IMR-90 (cell line): Measurements from ENCODE around the gene FITM2. TPM values are rescaled to one million over a fixed set of nuclear protein-coding genes. Genes with fewer than 3 reads are reported as not detected.

Experiments used
- ATAC-seq: fragments of 200-7000 bp; cut with Tn5 transposase; 2 replicates; pipeline ENCODE4 v1.9.1; 2020; ENCODE audit warnings: low read depth, mild to moderate bottlenecking, moderate library complexity
- BruUV-seq: library from RNA; stranded (reverse); fragments of 400-500 nt; replicated peaks from 2 replicates; lab custom pipeline; 2021; lab: Mats Ljungman, UMichigan
- CTCF ChIA-PET: fragments of 300-600 bp; formaldehyde crosslinking; extraction: SDS; loops from one replicate; lab custom pipeline; 2021; ENCODE audit warnings: antibody characterized with exemption; lab: Yijun Ruan, JAX
- POLR2A ChIA-PET: fragments of 300-600 bp; sonication (Branson Sonifier 250); formaldehyde crosslinking; loops from one replicate; lab custom pipeline; 2022; ENCODE audit warnings: antibody characterized with exemption; ENCODE audit not compliant: unreplicated experiment; lab: Charles Lee
- DNase-seq: peaks from one replicate; pipeline ENCODE4 v3.0.0; 2013
- H2AFZ ChIP-seq: replicated peaks from 2 replicates; pipeline ENCODE3; 2013; ENCODE audit warnings: low read length, mild to moderate bottlenecking; ENCODE audit not compliant: poor library complexity
- H2AK5ac ChIP-seq: 2 replicates; pipeline ENCODE4 v1.6.1; 2013; ENCODE audit warnings: low read depth, low read length, inconsistent platforms
- H2AK9ac ChIP-seq: replicated peaks from 2 replicates; pipeline ENCODE3; 2013; ENCODE audit warnings: mild to moderate bottlenecking, low read depth, low read length, moderate library complexity; ENCODE audit not compliant: poor library complexity
- H2BK120ac ChIP-seq: 2 replicates; pipeline ENCODE4 v1.6.1; 2013; ENCODE audit warnings: low read depth, low read length, inconsistent platforms
- H2BK15ac ChIP-seq: 3 replicates; pipeline ENCODE4 v1.6.1; 2013; ENCODE audit warnings: low read depth, low read length, inconsistent platforms
- H2BK20ac ChIP-seq: 2 replicates; pipeline ENCODE4 v1.6.1; 2013; ENCODE audit warnings: low read depth, mild to moderate bottlenecking, inconsistent platforms, low read length, moderate library complexity
- H2BK5ac ChIP-seq: 2 replicates; pipeline ENCODE4 v1.6.1; 2013; ENCODE audit warnings: mild to moderate bottlenecking, low read depth, low read length, inconsistent platforms; ENCODE audit not compliant: poor library complexity, severe bottlenecking
- H3K14ac ChIP-seq: replicated peaks from 2 replicates; pipeline ENCODE4 v1.6.1; 2013; ENCODE audit warnings: low read depth, low read length, inconsistent platforms
- H3K18ac ChIP-seq: 2 replicates; pipeline ENCODE4 v1.6.1; 2013; ENCODE audit warnings: low read depth, low read length, control low read depth
- H3K23ac ChIP-seq: 2 replicates; pipeline ENCODE4 v1.6.1; 2013; ENCODE audit warnings: low read depth, low read length, inconsistent platforms
- H3K27ac ChIP-seq: 2 replicates; pipeline ENCODE4 v1.5.1; 2013; ENCODE audit warnings: mild to moderate bottlenecking, control low read depth, low read length; ENCODE audit not compliant: insufficient read depth
- H3K27me3 ChIP-seq: 2 replicates; pipeline ENCODE4 v1.6.1; 2013; ENCODE audit warnings: low read length; ENCODE audit not compliant: control insufficient read depth, insufficient read depth
- H3K36me3 ChIP-seq: 2 replicates; pipeline ENCODE4 v1.6.1; 2013; ENCODE audit warnings: low read length, mixed read lengths; ENCODE audit not compliant: control insufficient read depth, insufficient read depth
- H3K4ac ChIP-seq: 2 replicates; pipeline ENCODE4 v1.6.1; 2013; ENCODE audit warnings: low read depth, low read length, inconsistent platforms
- H3K4me1 ChIP-seq: 2 replicates; pipeline ENCODE4 v1.6.1; 2013; ENCODE audit warnings: low read length, mixed read lengths; ENCODE audit not compliant: control insufficient read depth, insufficient read depth
- H3K4me2 ChIP-seq: 2 replicates; pipeline ENCODE4 v1.6.1; 2013; ENCODE audit warnings: low read depth, mild to moderate bottlenecking, control low read depth, low read length, moderate library complexity
- H3K4me3 ChIP-seq: 2 replicates; pipeline ENCODE4 v1.5.1; 2013; ENCODE audit warnings: low read depth, mild to moderate bottlenecking, control low read depth, low read length, moderate library complexity; ENCODE audit not compliant: insufficient read depth
- H3K56ac ChIP-seq: 2 replicates; pipeline ENCODE4 v1.6.1; 2013; ENCODE audit warnings: low read length, inconsistent platforms; ENCODE audit not compliant: insufficient read depth; ENCODE audit errors: extremely low read depth
- H3K79me1 ChIP-seq, 2 experiments: 2 replicates each; pipeline ENCODE4 v1.6.1; 2013; ENCODE audit warnings: low read length in 2 of 2, inconsistent platforms in 1 of 2, low read depth in 1 of 2
- H3K9ac ChIP-seq: 2 replicates; pipeline ENCODE4 v1.6.1; 2013; ENCODE audit warnings: low read depth, low read length, control low read depth
- H3K9me1 ChIP-seq: 2 replicates; pipeline ENCODE4 v1.6.1; 2013; ENCODE audit warnings: low read length, inconsistent platforms; ENCODE audit not compliant: insufficient read depth
- H3K9me3 ChIP-seq: 2 replicates; pipeline ENCODE4 v1.6.1; 2013; ENCODE audit warnings: low read length; ENCODE audit not compliant: control insufficient read depth, insufficient read depth
- H4K20me1 ChIP-seq: 2 replicates; pipeline ENCODE4 v1.6.1; 2013; ENCODE audit warnings: low read length, inconsistent platforms; ENCODE audit not compliant: insufficient read depth
- H4K5ac ChIP-seq: 2 replicates; pipeline ENCODE4 v1.6.1; 2013; ENCODE audit warnings: mild to moderate bottlenecking, low read depth, low read length, control low read depth
- H4K8ac ChIP-seq, 2 experiments: 2 replicates each; pipeline ENCODE4 v1.6.1; 2013; ENCODE audit warnings: low read depth in 2 of 2, low read length in 2 of 2, control low read depth in 1 of 2, inconsistent platforms in 1 of 2
- H4K91ac ChIP-seq: 2 replicates; pipeline ENCODE4 v1.6.1; 2013; ENCODE audit warnings: low read depth, low read length, inconsistent platforms; ENCODE audit not compliant: insufficient read depth
- CHD1 ChIP-seq: IDR thresholded peaks from 2 replicates; pipeline ENCODE4 v1.6.1; 2012; ENCODE audit warnings: low read depth, low read length, improper control_type of control experiment
- FOS ChIP-seq: fragments of 150-350 bp; IDR thresholded peaks from 2 replicates; pipeline ENCODE4 v1.6.1; 2016; ENCODE audit warnings: low read depth, low read length
- POLR2A ChIP-seq: IDR thresholded peaks from 2 replicates; pipeline ENCODE4 v1.6.1; 2012; ENCODE audit warnings: mild to moderate bottlenecking, low read depth, low read length
- SMC3 ChIP-seq: fragments of 150-350 bp; IDR thresholded peaks from 2 replicates; pipeline ENCODE4 v1.6.1; 2016; ENCODE audit warnings: low read depth, mild to moderate bottlenecking, antibody characterized with exemption, low read length, moderate library complexity
- USF2 ChIP-seq: fragments of 150-350 bp; IDR thresholded peaks from 2 replicates; pipeline ENCODE4 v1.6.1; 2017; ENCODE audit warnings: mild to moderate bottlenecking, antibody characterized with exemption, low read length, low read depth
- WGBS, 2 experiments: methylation state at CpG; one replicate each; pipeline versions ENCODE4 v1.1.5 to v1.1.7; 2013; ENCODE audit warnings: missing lambda C conversion rate in 2 of 2; ENCODE audit not compliant: insufficient read length in 1 of 2; ENCODE audit errors: extremely low coverage in 2 of 2; 5-methylcytosine and 5-hydroxymethylcytosine counted together
- dilution Hi-C: fragments of 300-500 bp; cut with HindIII; formaldehyde crosslinking; loops from one replicate; pipeline ENCODE4 v1.14.3; 2018; ENCODE audit warnings: low sequenced_read_pairs; ENCODE audit not compliant: unreplicated experiment
- in situ Hi-C: fragments of 300-500 bp; cut with MboI; formaldehyde crosslinking; loops from 3 replicates; pipeline ENCODE4 v1.14.3; 2019; ENCODE audit warnings: low sequenced_read_pairs, inconsistent platforms, mixed read lengths
- intact Hi-C: fragments of 100-400 bp; cut with micrococcal nuclease; formaldehyde crosslinking; loops from 2 replicates; pipeline ENCODE4 v1.10.0; 2022
- polyA plus RNA-seq, 3 experiments: library from polyadenylated mRNA; depleted of rRNA; stranded (reverse); fragments of >200 nt; gene quantifications; 2 replicates each; pipeline ENCODE4 v1.2.3, GENCODE V29; 2012; ENCODE audit warnings: low replicate concordance in 1 of 3
- total RNA-seq: library from RNA; depleted of rRNA; stranded (reverse); fragments of >200 nt; gene quantifications from 2 replicates; pipeline ENCODE4 v1.2.3, GENCODE V29; 2012

Gene FITM2
- total and polyA plus RNA-seq, 2 of the 4 experiments (the other 2 are of a cell fraction) = 3.4 to 6.5 TPM

DNA sequence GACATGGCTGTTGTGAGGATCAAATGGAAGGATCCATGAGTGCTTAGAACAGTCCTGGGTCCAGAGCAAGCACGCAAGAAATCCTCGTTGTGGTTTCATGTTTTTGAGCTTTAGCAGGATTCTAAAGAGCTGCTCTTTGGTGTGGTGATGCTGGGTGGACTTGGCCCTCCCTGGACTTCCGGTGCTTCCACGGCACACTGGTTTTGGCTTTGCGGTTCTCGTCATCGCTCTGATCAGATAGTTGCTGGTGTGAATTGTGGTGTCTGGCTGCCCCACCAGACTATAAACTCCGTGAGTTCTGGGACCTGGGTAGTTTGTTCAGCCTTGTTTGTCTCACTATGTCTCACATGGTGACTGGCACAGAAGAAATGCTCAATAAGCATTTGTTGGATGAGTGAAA is 47.8 kb upstream of the FITM2 start:
- Histone ChIP-seq H3K4me1 (no peaks in the 10 kb centered on the region), H2BK5ac (no peak overlapping the region), H4K20me1 (no peaks in the 10 kb centered on the region), H3K18ac (no peak overlapping the region), H3K4me2 (no peak overlapping the region), H3K9ac (no peak overlapping the region), H3K4ac (no peak overlapping the region), H3K36me3 (no peaks in the 10 kb centered on the region), H2BK15ac (no peak overlapping the region), H4K8ac (no peak overlapping the region), H3K4me3 (no peak overlapping the region), H4K91ac (no peak overlapping the region), H2BK20ac (no peak overlapping the region), H3K14ac (no peak overlapping the region), H2AK5ac (no peak overlapping the region), H4K5ac (no peak overlapping the region), H3K9me3 (no peaks in the 10 kb centered on the region), H3K56ac (no peak overlapping the region), H3K9me1 (no peaks in the 10 kb centered on the region), H2AK9ac (no peak overlapping the region), H3K27me3 (peaks cover 28% of the 10 kb centered on the region), H3K23ac (no peak overlapping the region), H3K79me1 (no peaks in the 10 kb centered on the region), H2AFZ (no peak overlapping the region), H2BK120ac (no peak overlapping the region), H3K27ac (no peak overlapping the region)
- TF ChIP-seq POLR2A (no peak), FOS (no peak), SMC3 (no peak), CHD1 (no peak), USF2 (no peak)
- no peak for DNase-seq
- BruUV-seq = no TSS peak
- in situ Hi-C loops (no loop called here), dilution Hi-C loops (no loop called here), intact Hi-C loops (no loop called here)
- ChIA-PET POLR2A (no interaction called here), CTCF (no interaction called here)
- no peak for ATAC-seq
- 80% methylated on average over 2 of the region's 8 CpGs; no CpG with 5 or more reads in 1 of the 2 experiments for WGBS, 2 experiments
